ENCODE data around the gene BIRC3.
"Not testable (repeated sequence)": the region's sequence is repeated elsewhere in the genome, so short reads cannot be mapped to it uniquely, and the experiment has no call there.

The BIRC3 gene

DNA sequence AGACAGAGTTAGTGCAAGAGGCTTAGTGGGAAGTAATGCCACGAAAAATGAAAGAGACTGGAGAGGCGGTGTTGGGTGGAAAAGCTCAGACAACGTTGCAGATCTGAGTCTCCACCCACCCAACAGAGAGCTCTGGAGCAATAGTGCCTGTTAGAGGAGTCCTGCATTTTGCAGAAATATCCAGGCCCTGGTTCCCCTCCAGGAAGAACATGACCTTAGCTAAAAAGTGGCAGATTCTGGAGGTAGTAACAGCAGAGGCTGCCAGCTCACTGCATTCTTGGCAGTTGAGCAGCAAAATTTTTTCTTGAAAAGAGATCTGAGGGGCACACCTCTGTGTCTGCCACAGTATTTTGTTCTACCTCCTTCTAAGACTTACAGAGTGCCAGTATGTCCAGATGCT lies 27.7 kb upstream of the BIRC3 start:
- no peak overlapping the region for H3K4me3 ChIP-seq
- H3K9me3 ChIP-seq (ENCODE audit: low read depth, low read length) = no peaks in the 10 kb centered on the region
- no peaks in the 10 kb centered on the region for H3K36me3 ChIP-seq (ENCODE audit: insufficient read depth, low read length)
- TF ChIP-seq FOXP2 (optimal IDR thresholded peaks at IDR 0.05; ENCODE audit: control extremely low read depth, extremely low read length, insufficient read depth) (no peak), POLR2AphosphoS5 (IDR thresholded peaks at IDR 0.05; ENCODE audit: borderline replicate concordance, low read depth, low read length) (no peak), EZH2 (IDR thresholded peaks at IDR 0.05) (no peak)
- no peak overlapping the region for H3K9ac ChIP-seq (ENCODE audit: insufficient read length)
- no peak overlapping the region for H3K27ac ChIP-seq
- no peak for DNase-seq (ENCODE audit: low read depth, low spot score)

DNA sequence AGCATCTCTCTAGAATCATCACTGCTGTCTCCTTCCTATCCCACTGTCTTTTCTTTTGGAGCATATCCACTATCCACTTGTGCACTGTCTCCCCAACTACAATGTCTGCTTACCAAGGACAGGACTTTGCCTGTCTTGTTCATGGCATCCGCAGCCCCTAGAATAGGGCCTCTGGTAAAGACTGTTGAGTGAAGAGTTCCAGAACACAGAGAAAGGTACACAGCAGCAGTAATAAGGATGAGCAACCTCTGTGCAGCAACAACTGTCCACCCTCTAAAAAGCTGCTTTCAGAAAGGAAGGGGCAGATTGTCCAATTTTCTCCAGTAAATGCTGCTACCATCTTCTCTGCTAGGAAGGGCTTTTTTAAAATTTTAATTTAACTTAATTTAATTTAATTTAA lies 25.5 kb upstream of the BIRC3 start:
- no peaks in the 10 kb centered on the region for H3K36me3 ChIP-seq (ENCODE audit: insufficient read depth, low read length)
- H3K4me3 ChIP-seq = no peak overlapping the region
- H3K9me3 ChIP-seq (ENCODE audit: low read depth, low read length) = no peaks in the 10 kb centered on the region

DNA sequence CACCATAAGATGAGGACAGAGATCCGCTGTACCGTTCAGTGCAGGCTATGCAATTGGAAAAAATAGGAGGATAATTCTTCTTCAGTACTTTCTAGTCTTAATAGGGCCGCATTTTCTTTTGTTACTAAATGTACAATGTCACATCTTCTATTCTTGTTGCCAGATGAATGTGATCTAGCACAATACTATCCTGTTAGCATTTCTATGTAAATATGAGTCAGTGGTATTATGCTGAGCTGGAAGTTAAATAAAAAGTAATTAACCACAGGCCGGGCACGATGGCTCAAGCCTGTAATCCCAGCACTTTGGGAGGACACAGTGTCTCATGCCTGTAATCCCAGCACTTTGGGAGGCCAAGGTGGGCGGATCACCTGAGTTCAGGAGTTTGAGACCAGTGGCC lies 24.4 kb upstream of the BIRC3 start:
- Histone ChIP-seq H3K9ac (ENCODE audit: insufficient read length) (no peak overlapping the region), H3K9me3 (ENCODE audit: low read depth, low read length) (no peaks in the 10 kb centered on the region), H3K36me3 (ENCODE audit: insufficient read depth, low read length) (no peaks in the 10 kb centered on the region), H3K27ac (no peak overlapping the region), H3K4me3 (no peak overlapping the region)
- DNase-seq (ENCODE audit: low read depth, low spot score) = no peak
- TF ChIP-seq POLR2AphosphoS5 (IDR thresholded peaks at IDR 0.05; ENCODE audit: borderline replicate concordance, low read depth, low read length) = no peak
- no peak for TF ChIP-seq EZH2 (IDR thresholded peaks at IDR 0.05)
- no peak for TF ChIP-seq FOXP2 (optimal IDR thresholded peaks at IDR 0.05; ENCODE audit: control extremely low read depth, extremely low read length, insufficient read depth)

More for the DNA sequence above, 25.5 kb upstream of the BIRC3 start:
- no peak overlapping the region for H3K9ac ChIP-seq (ENCODE audit: insufficient read length)
- TF ChIP-seq POLR2AphosphoS5 (IDR thresholded peaks at IDR 0.05; ENCODE audit: borderline replicate concordance, low read depth, low read length) = no peak
- no peak for TF ChIP-seq FOXP2 (optimal IDR thresholded peaks at IDR 0.05; ENCODE audit: control extremely low read depth, extremely low read length, insufficient read depth)
- no peak for TF ChIP-seq EZH2 (IDR thresholded peaks at IDR 0.05)
- no peak overlapping the region for H3K27ac ChIP-seq
- no peak for DNase-seq (ENCODE audit: low read depth, low spot score)

DNA sequence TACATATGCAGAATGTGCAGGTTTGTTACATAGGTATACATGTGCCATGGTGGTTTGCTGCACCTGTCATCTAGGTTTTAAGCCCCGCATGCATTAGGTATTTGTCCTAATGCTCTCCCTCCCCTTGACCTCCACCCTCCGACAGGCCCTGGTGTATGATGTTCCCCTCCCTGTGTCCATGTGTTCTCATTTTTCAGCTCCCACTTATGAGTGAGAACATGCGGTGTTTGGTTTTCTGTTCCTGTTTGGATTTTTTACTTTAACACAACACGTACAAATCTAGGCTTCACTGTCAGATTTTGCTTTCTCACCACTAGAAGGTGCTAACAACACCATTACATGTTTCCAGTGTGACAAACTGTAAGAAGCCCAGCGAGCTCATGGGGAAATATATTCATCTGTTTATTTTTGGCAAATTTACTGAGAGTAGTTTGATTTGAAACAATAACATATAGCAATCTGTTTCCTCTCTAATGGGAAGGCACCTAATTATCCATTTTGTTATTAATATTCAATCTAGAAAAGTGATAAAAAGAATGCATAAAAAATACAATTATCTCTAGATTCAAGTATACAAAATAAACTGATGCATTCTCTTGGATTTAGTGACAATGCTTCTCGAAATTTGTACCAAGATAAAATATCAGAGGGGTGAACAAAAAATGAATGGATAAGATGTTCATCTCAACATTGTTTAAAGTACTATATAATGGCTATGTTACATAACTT lies 23.2 kb upstream of the BIRC3 start:
- TF ChIP-seq FOXP2 (optimal IDR thresholded peaks at IDR 0.05; ENCODE audit: control extremely low read depth, extremely low read length, insufficient read depth) (no peak), POLR2AphosphoS5 (IDR thresholded peaks at IDR 0.05; ENCODE audit: borderline replicate concordance, low read depth, low read length) (no peak)
- DNase-seq (ENCODE audit: low read depth, low spot score) = no peak
- H3K9ac ChIP-seq (ENCODE audit: insufficient read length) = no peak overlapping the region
- H3K4me3 ChIP-seq = no peak overlapping the region
- H3K9me3 ChIP-seq (ENCODE audit: low read depth, low read length) = no peaks in the 10 kb centered on the region
- no peak overlapping the region for H3K27ac ChIP-seq
- no peaks in the 10 kb centered on the region for H3K36me3 ChIP-seq (ENCODE audit: insufficient read depth, low read length)

DNA sequence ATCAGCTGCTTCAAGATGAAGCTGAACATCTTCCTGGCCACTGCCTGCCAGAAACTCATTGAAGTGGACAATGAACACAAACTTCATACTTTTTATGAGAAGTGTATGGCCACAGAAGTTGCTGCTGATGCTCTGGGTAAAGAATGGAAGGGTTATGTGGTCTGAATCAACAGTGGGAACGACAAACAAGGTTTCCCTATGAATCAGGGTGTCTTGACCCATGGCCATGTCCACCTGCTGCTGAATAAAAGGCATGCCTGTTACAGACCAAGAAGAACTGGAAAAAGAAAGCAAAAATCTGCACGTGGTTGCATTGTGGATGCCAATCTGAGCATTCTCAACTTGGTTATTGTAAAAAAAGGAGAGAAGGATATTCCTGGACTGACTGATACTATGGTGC lies 22.2 kb upstream of the BIRC3 start:
- no peak for DNase-seq (ENCODE audit: low read depth, low spot score)
- Histone ChIP-seq H3K4me3 (no peak overlapping the region), H3K9ac (ENCODE audit: insufficient read length) (no peak overlapping the region), H3K9me3 (ENCODE audit: low read depth, low read length) (no peaks in the 10 kb centered on the region), H3K36me3 (ENCODE audit: insufficient read depth, low read length) (no peaks in the 10 kb centered on the region), H3K27ac (no peak overlapping the region)
- TF ChIP-seq FOXP2 (optimal IDR thresholded peaks at IDR 0.05; ENCODE audit: control extremely low read depth, extremely low read length, insufficient read depth) (no peak), EZH2 (IDR thresholded peaks at IDR 0.05) (no peak), POLR2AphosphoS5 (IDR thresholded peaks at IDR 0.05; ENCODE audit: borderline replicate concordance, low read depth, low read length) (no peak)

DNA sequence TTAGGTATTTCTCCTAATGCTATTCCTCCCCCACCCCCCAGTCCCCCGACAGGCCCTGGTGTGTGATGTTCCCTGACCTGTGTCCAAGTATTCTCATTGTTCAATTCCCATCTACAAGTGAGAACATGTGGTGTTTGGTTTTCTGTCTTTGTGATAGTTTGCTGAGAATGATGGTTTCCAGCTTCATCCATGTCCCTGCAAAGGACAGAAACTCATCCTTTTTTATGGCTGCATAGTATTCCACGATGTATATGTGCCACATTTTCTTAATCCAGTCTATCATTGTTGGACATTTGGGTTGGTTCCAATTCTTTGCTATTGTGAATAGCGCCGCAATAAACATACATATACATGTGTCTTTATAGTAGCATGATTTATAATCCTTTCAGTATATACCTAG lies 20.5 kb upstream of the BIRC3 start:
- not testable (repeated sequence) for H3K36me3 ChIP-seq (ENCODE audit: insufficient read depth, low read length)

DNA sequence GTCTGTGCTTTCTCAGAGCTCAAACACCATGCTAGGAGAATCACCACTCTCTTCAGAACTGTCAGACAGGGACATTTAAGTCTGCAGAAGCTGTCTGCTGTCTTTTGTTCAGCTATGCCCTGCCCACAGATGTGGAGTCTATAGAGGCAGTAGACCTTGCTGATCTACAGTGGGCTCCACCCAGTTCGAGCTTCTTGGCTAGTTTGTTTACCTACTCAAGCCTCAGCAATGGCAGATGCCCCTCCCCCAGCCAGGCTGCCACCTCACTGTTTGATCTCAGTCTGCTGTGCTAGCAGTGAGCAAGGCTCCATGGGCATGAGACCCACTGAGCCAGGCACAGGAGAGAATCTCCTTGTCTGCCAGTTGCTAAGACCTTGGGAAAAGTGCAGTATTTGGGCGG lies 16.4 kb upstream of the BIRC3 start:
- H3K36me3 ChIP-seq (ENCODE audit: insufficient read depth, low read length); H3K4me3 ChIP-seq; H3K9me3 ChIP-seq (ENCODE audit: low read depth, low read length); H3K9ac ChIP-seq (ENCODE audit: insufficient read length); DNase-seq (ENCODE audit: low read depth, low spot score); H3K27ac ChIP-seq: not testable (repeated sequence)

More for the DNA sequence above, 20.5 kb upstream of the BIRC3 start:
- not testable (repeated sequence) for H3K9ac ChIP-seq (ENCODE audit: insufficient read length); H3K9me3 ChIP-seq (ENCODE audit: low read depth, low read length); DNase-seq (ENCODE audit: low read depth, low spot score); H3K4me3 ChIP-seq; H3K27ac ChIP-seq

DNA sequence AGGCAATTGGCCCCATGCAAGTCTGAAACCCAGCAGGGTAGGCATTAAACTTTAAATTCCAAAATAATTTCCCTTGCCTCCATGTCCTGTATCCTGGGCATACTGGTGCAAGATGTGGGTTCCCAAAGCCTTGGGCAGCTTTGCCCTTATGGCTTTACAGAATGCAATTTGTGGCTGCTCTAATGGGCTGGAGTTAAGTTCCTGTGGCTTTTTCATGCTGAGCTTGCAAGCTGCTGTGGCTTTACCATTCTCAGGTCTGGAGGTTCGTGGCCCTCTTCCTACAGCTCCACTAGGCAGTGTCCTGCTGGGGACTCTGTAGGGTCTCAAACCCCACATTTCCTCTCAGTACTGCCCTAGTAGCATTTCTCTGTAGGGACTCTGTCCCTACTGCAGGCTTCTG lies 15.0 kb upstream of the BIRC3 start:
- no peaks in the 10 kb centered on the region for H3K9me3 ChIP-seq (ENCODE audit: low read depth, low read length)
- TF ChIP-seq POLR2AphosphoS5 (IDR thresholded peaks at IDR 0.05; ENCODE audit: borderline replicate concordance, low read depth, low read length) (no peak), EZH2 (IDR thresholded peaks at IDR 0.05) (no peak), FOXP2 (optimal IDR thresholded peaks at IDR 0.05; ENCODE audit: control extremely low read depth, extremely low read length, insufficient read depth) (no peak)
- no peaks in the 10 kb centered on the region for H3K36me3 ChIP-seq (ENCODE audit: insufficient read depth, low read length)
- no peak overlapping the region for H3K4me3 ChIP-seq
- no peak overlapping the region for H3K27ac ChIP-seq
- H3K9ac ChIP-seq (ENCODE audit: insufficient read length) = no peak overlapping the region
- DNase-seq (ENCODE audit: low read depth, low spot score) = no peak

DNA sequence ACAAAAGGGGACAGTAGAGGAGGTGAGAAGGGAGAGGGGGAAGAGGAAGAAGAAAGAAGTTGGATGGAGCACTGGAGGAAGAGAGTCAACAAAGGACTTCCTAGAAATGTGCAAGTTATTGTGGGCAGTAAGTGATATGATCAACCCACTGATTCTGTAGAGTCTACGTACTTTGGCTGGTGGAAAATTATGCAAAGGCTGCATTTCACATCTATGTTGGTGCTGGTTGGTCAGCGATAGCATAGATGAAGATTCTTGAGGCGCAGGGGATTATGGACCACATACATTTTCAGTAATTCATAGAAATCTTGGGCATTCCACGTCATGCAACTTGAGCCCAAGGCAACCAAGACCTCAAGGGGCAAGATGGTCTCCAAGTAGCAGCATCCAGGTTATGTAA lies 12.6 kb upstream of the BIRC3 start:
- Histone ChIP-seq H3K9ac (ENCODE audit: insufficient read length) (no peak overlapping the region), H3K4me3 (no peak overlapping the region), H3K36me3 (ENCODE audit: insufficient read depth, low read length) (no peaks in the 10 kb centered on the region), H3K9me3 (ENCODE audit: low read depth, low read length) (no peaks in the 10 kb centered on the region), H3K27ac (no peak overlapping the region)
- TF ChIP-seq FOXP2 (optimal IDR thresholded peaks at IDR 0.05; ENCODE audit: control extremely low read depth, extremely low read length, insufficient read depth) (no peak), POLR2AphosphoS5 (IDR thresholded peaks at IDR 0.05; ENCODE audit: borderline replicate concordance, low read depth, low read length) (no peak), EZH2 (IDR thresholded peaks at IDR 0.05) (no peak)
- no peak for DNase-seq (ENCODE audit: low read depth, low spot score)

Data from SK-N-MC (cell line).